ENCODE results near the gene LRP11. TPM values are rescaled to one million over a fixed set of nuclear protein-coding genes. Genes with fewer than 3 reads are reported as not detected.
"Not testable (repeated sequence)": the region's sequence is repeated elsewhere in the genome, so short reads cannot be mapped to it uniquely, and the experiment has no call there.

LRP11 gene, protein sequence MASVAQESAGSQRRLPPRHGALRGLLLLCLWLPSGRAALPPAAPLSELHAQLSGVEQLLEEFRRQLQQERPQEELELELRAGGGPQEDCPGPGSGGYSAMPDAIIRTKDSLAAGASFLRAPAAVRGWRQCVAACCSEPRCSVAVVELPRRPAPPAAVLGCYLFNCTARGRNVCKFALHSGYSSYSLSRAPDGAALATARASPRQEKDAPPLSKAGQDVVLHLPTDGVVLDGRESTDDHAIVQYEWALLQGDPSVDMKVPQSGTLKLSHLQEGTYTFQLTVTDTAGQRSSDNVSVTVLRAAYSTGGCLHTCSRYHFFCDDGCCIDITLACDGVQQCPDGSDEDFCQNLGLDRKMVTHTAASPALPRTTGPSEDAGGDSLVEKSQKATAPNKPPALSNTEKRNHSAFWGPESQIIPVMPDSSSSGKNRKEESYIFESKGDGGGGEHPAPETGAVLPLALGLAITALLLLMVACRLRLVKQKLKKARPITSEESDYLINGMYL
- total RNA-seq (2014; rRNA removed; shearing (Covaris generic); ENCODE audit: low replicate concordance) = 40.1 and 48.0 TPM in 2 replicates

DNA sequence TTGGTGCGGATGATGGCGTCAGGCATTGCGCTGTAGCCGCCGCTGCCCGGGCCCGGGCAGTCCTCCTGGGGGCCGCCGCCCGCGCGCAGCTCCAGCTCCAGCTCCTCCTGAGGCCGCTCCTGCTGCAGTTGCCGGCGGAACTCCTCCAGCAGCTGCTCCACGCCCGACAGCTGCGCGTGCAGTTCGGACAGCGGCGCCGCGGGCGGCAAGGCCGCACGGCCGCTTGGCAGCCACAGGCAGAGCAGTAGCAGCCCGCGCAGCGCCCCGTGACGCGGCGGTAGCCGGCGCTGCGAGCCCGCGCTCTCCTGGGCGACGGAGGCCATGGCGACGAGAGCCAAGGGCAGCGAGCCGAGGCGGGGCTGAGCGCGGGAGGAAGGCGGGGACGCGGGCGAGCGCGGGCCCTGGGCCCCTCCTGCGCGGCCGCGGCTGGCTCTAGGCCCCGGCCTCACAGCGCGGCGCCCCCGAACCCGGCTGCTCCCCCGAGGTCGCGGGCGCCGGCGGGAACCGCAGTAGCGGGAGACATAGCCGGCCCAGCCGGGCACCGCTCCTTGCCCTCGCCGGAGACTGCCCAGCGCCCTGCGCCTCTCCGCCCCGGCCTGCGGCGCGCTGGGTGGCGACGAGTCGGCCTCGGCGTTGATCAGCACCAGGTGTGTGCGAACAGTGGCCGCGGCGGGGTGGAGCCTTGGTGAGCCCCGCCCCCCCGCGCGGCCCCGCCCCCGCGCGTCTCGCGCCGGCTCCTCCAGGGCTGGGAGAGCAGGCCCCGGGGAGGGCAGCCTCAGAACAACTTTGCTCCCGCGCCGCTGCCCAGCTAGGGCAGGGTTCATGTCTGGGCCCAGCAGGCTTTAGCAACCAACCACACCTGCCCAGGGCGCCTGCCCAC lies at the start of gene LRP11:
Gene LRP11, minus strand, starts transcription at position 662 of the 880 bp plus-strand sequence. Its CDS starts 339 bp downstream, at position 323.
- DNase-seq = peak; percentile 84
- H3K27me3 ChIP-seq = no peaks in the 10 kb centered on the region

DNA sequence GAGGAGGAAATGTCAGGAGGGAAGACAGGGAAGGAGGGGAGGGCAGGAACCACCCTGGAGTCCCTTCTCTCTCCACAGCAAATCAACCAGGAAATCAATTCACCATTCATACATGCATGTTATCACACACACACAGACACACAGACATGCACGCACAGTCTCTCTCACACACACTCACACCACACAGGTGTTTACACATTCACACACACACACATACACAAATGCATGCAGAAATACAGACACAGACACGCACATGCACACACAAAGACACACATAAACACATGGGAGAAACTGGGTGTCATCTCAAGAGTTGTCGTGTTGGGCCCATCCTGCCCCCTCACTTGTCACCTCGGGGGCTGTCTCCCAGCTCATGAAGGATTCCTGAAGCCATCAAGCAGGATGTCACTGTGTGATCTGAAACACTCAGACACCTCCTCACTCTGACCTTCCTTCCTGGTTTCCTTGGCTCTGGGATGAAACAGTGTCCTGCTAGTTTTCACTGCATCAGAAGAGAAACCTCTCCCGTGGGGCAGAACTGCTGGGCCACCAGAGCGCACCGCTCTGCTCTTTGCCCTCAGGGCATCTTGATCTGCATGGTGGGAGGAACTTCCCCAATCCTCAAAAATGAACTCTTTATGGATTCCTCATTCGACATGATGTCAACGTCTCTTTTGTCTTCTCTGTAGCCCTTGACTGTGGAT lies 49.5 kb upstream of the LRP11 start:
- H3K36me3 ChIP-seq = no peaks in the 10 kb centered on the region
- DNase-seq = no peak
- no peaks in the 10 kb centered on the region for H3K27me3 ChIP-seq
- no peaks in the 10 kb centered on the region for H3K9me3 ChIP-seq
- H3K4me3 ChIP-seq = no peak overlapping the region

More for the DNA sequence above, at the start of gene LRP11:
- Histone ChIP-seq H3K9me3 (no peaks in the 10 kb centered on the region), H3K4me3 (peak within 1 kb of the TSS; percentile 60), H3K36me3 (peaks cover 15% of the 10 kb centered on the region)

DNA sequence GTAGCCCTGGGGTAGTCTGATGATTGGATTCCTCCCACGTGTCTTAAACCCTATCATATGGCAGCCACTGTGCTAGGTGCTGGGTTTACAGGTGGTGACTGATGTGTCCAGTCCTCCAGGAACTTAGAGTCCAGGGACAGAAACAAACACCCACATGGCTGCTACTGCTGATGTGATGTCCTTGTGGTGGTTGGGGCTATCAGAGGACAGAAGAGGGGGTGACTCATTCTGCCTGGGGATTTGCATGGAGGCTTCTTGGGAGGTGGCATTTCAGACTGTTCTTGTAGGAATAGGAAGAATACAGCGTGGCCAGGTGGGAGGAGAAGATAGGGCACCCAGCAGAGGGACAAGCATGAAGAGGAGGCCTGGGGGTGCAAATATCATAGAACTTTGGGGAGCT lies 48.9 kb upstream of the LRP11 start:
- no peaks in the 10 kb centered on the region; the same call in 1 of the 2 replicates for H3K9me3 ChIP-seq
- H3K27me3 ChIP-seq = no peaks in the 10 kb centered on the region
- H3K36me3 ChIP-seq = no peaks in the 10 kb centered on the region
- no peak overlapping the region for H3K4me3 ChIP-seq
- DNase-seq = no peak

DNA sequence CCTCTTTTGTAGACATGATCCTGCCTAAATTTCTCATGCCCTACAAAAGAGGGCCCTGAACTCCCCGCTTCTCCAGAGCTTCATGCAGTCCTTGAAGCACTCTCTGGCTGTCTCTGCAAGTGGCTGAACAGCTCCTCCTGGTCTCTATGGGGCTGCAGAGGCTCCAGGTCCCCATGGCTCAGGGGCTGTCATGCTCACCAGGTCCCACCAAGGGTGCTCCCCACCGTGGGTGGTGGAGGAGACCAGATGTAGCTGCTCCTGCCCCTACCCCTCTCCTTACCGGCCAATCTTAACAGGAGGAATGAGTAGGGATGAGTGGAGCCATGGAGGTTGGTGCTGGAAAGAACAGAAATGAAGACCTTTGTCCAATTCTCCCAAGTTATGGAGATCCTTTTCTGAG lies 48.5 kb upstream of the LRP11 start:
- not testable (repeated sequence) for H3K36me3 ChIP-seq, H3K4me3 ChIP-seq, H3K9me3 ChIP-seq, H3K27me3 ChIP-seq, DNase-seq

DNA sequence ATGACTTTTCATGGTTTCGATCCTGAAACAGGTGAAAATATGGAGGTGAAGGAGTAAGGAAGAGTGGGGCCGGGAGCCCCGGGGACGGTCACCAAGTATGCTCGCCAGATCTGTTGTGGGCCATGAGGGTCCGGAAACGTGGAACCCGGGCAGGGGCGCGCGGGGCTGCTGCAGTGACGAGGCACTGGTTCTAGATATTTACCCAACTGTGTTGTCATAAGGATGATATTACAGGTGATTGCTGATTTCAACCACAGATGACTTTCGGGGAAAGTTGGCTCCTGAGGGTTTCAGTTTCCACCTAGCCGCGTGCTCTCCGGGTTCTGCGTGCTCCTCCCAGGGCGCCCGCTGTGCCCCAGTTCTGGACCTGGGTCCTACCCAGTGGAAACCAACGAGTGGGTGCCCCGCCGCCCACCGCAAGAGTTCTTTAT lies 46.6 kb upstream of the LRP11 start:
- no peaks in the 10 kb centered on the region for H3K27me3 ChIP-seq
- no peak for DNase-seq
- no peaks in the 10 kb centered on the region for H3K36me3 ChIP-seq
- H3K4me3 ChIP-seq = no peak overlapping the region
- no peaks in the 10 kb centered on the region; the same call in 1 of the 2 replicates for H3K9me3 ChIP-seq

DNA sequence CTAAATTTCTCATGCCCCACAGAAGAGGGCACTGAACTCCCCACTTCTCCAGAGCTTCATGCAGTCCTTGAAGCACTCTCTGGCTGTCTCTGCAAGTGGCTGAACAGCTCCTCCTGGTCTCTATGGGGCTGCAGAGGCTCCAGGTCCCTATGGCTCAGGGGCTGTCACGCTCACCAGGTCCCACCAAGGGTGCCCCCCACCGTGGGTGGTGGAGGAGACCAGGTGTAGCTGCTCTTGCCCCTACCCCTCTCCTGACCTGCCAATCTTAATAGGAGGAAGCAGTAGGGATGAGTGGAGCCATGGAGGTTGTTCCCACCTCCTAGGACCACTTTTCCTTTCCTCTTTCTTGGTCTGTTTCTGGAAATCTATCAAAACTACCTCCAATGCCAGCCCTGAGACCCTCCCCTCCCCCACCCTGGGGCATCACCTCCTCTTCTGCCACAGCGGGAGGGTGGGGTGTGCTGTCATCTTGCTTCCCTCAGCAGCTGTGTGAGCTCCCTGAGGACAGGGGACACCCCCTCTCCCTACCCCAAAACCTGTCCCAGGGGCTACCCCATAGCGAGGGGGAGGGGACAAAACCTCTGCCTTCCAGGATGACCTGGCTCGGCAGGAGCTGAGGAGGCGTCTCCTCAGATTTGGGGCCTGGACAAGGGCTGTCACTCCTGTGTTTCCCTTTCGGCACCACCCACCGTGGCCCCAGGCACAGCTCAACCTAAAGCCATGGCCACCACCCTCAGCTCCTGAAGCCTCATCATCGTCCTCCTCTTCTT lies 45.7 kb upstream of the LRP11 start:
- H3K27me3 ChIP-seq = no peaks in the 10 kb centered on the region
- DNase-seq = no peak
- no peaks in the 10 kb centered on the region; the same call in 1 of the 2 replicates for H3K9me3 ChIP-seq
- no peaks in the 10 kb centered on the region for H3K36me3 ChIP-seq
- H3K4me3 ChIP-seq = no peak overlapping the region

DNA sequence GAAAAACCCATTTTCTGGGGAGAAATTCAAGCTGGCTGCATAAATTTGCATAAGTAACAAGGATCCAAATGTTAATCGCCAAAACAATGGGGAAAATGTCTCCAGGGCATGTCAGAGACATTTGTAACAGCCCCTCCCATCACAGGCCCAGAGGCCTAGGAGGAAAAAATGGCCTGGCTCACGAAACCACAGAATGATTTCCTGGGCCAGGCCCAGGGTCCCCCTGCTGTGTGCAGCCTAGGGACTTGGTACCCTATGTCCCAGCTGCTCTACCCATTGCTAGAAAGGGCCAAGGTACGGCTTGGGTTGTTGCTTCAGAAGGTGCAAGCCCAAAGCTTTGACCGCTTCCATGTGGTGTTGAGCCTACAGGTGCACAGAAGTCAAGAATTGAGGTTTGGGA lies 44.3 kb upstream of the LRP11 start:
- not testable (repeated sequence) for H3K27me3 ChIP-seq, DNase-seq, H3K9me3 ChIP-seq, H3K4me3 ChIP-seq, H3K36me3 ChIP-seq

DNA sequence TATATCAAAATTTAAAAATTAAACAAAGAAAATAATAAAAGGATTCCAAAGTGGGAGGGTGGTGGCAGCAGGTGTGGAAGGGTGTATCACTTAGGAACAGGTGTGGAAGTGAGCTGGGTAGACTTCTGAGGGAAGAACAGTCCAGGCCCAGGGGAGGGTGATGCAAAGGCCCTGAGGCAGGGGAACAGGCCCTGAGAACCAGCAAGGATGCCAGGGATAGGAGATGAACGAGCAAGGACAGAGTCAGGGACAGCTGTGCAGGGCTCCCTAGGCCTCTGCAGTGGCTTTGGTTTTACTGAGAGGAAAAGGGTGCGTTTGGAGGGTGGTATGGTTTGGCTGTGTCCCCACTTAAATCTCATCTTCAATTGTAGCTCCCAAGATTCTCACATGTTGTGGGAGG lies 43.2 kb upstream of the LRP11 start:
- Histone ChIP-seq H3K4me3 (no peak overlapping the region), H3K9me3 (no peaks in the 10 kb centered on the region; the same call in 1 of the 2 replicates), H3K27me3 (no peaks in the 10 kb centered on the region), H3K36me3 (no peaks in the 10 kb centered on the region)
- no peak for DNase-seq

DNA sequence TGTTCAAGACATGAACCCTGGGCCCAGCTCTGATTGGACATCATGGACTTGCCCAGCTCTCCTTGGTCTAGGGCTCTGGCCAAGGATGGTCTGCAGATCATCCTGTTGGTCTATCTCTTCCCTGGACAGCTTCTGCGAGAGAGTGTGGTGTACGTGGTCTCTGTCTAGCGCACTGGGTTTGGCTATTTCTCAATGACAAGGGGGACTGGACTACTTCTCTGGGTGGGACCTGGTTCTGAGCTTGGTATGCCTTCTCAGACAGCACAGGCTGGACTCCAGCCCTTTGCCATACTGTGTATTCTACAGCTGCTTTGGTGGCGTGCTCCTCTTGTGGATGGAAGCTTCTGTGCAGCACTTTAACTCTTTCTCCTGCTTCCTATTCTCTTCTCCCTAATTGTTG lies 42.2 kb upstream of the LRP11 start:
- no peak overlapping the region for H3K4me3 ChIP-seq
- H3K27me3 ChIP-seq = no peaks in the 10 kb centered on the region
- DNase-seq = no peak
- no peaks in the 10 kb centered on the region for H3K36me3 ChIP-seq
- H3K9me3 ChIP-seq = no peaks in the 10 kb centered on the region; the same call in 1 of the 2 replicates

DNA sequence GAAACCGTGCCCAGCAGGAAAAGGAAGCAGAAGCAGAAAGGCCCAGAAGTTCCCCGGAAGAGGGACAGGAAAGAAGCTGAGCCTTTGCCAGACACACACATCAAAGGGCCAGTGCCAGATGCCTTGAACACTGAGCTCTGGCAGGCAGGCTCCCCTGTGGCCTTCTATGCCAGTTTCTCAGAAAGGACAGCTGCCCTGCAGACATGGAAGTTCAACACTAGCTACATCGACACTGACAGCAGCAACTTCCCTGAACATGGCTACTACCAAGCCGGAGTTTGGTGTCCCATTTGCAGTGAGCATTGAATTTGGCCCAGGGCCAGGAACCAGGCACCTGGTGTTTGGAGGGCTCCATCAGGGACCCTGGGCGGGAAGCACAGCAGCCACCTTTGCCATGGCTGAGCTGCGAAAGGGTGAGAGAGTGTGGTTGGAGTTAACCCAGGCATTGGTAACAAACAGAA lies 41.8 kb upstream of the LRP11 start:
- H3K9me3 ChIP-seq = no peaks in the 10 kb centered on the region; the same call in 1 of the 2 replicates
- no peak overlapping the region for H3K4me3 ChIP-seq
- DNase-seq = no peak
- no peaks in the 10 kb centered on the region for H3K27me3 ChIP-seq
- no peaks in the 10 kb centered on the region for H3K36me3 ChIP-seq

DNA sequence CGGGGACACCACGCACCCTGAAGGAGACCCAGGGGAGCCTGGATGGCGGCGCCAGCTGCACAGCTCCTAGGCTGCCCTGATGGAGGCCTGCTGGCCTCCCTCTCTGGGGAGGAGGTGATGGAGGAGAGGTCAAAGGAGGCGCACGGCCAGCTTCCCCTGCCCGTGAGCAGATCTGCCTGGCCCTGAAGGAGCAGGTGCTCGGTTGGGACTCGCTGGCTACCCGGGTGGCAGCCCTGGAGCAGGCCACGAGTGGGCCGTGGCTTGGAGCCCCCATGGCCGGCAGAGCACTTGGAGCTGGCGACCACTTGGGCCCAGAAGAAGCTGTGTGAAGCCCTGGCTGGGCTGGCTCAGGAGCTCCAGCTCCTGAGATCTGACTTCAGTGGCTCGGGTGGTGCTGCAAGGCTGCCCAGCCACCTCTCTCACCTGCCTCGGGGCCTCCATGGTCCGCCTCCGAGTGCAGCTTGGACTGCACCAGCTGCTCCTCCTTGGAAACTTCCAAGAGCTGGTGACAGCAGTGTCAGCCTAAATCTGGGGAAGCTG lies 41.3 kb upstream of the LRP11 start:
- Histone ChIP-seq H3K9me3 (no peaks in the 10 kb centered on the region; the same call in 1 of the 2 replicates), H3K27me3 (no peaks in the 10 kb centered on the region), H3K36me3 (no peaks in the 10 kb centered on the region), H3K4me3 (no peak overlapping the region)
- DNase-seq = no peak

DNA sequence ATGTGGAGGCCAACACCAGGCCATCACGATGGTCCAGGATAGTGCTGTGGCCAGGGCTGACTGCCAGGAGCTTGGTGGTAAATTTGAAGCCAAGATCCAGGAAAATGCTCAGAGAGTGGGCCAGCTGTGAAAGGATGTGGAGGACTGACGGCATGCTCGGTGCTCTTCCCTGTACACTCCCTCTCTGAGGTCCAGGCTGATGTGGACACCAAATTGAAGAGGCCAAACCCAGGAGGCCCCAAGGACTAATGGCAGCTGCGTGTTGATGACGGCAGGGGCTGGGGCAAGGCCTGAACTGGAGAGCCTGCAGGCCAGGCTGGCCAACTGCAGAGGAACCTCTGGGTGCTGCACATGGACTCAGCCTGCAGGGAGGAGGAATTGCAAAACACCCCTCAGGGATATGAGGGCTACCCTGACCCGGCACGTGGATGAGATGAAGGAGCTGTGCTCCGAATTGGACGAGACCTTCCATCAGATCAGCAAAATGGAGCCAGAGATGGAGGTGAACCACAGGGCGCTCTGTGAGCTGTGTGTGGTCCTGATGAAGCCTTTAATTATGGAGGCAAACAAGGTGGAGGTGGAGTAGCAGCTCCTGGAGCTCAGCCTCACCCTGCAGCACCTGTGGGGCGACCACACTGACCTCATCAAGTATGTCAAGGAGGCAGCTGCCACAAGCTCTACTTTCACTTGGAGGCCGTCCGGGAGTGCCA lies 40.7 kb upstream of the LRP11 start:
- Histone ChIP-seq H3K9me3 (no peaks in the 10 kb centered on the region; the same call in 1 of the 2 replicates), H3K4me3 (no peak overlapping the region), H3K27me3 (no peaks in the 10 kb centered on the region), H3K36me3 (no peaks in the 10 kb centered on the region)
- no peak for DNase-seq

DNA sequence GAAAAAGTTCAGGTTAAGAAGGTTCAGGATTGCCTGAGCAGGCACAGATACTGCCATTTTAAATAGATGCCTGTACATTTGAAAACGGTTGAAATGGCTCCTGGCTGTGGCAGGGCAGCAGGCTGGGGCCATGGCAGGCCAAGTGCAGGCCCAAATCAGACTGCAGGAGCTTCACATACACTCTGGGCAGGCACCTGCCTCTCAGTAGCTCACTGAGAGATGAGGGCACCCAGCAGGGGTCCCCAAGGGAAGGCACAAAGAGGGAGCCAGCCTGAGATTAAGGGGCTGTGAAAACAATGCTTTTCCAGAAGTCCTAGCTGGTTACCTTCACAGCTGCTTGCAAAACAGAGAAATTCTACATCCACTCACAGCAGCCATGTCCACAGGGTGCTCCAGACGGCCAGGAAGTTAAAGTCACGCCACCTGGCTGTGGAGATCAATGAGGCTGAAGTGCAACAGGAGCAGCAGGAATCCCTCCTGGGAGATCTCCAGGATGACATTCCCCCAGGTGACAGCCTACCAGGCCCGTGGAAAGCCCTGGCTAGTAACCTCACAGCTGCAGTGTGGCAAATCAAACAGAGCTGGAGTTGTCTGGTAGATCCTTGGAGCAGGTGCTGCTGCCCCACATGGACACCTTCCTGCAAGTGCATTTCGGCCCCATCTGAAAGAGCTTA lies 39.9 kb upstream of the LRP11 start:
- H3K36me3 ChIP-seq = no peaks in the 10 kb centered on the region

DNA sequence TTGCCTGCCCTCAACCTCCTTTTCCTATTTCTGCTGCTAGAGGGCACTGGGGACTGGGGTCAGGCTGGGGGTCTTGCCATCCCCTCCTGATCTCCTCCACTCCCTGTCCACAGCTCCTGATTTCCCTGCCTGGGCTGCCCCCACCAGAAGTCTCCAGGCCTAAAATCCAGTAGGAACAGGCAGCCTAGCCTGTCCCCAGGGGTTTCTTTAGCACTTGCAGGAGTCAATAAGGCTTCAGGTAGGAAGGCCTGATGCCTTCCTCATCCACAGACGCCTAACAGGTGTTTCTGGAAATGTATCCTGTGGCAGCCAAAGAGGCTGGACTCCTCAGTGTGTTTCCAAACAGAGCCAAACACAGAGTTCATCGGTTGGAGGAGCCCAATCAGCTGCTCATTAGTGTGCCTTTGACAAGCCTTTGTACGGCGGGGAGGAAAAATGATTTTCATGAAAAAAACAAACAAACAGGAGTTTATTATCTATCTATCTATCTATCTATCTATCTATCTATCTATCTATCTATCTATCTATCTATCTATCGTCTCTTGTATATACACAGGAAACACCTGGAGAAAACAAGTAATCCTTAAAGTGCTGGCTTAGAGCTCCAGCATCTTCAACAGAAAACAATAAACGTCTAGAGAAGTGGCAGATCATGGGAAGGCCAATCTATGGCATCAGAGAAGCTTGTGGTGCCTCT lies 37.4 kb upstream of the LRP11 start:
- Histone ChIP-seq H3K4me3 (no peak overlapping the region), H3K36me3 (no peaks in the 10 kb centered on the region), H3K9me3 (no peaks in the 10 kb centered on the region), H3K27me3 (no peaks in the 10 kb centered on the region)
- no peak for DNase-seq

More for the DNA sequence above, 39.9 kb upstream of the LRP11 start:
- H3K9me3 ChIP-seq = no peaks in the 10 kb centered on the region; the same call in 1 of the 2 replicates
- H3K4me3 ChIP-seq = no peak overlapping the region
- DNase-seq = no peak
- no peaks in the 10 kb centered on the region for H3K27me3 ChIP-seq
